Astrocyte (in vitro differentiated cells and primary cell): ENCODE measurements around the gene CFAP74. TPM values are rescaled to one million over a fixed set of nuclear protein-coding genes. Genes with fewer than 3 reads are reported as not detected.

Experiments used
- DNase-seq: peaks from one replicate; pipeline ENCODE4 v3.0.0-alpha.2; 2010; ENCODE audit warnings: low read depth
- FAIRE-seq: peaks from 2 replicates; lab custom pipeline; 2011; peaks lifted over from hg19 to GRCh38; lab: Jason Lieb, UNC
- H2AFZ ChIP-seq: 2 replicates; pipeline ENCODE4 v1.6.0; 2012; ENCODE audit warnings: low read depth, low read length, inconsistent platforms
- H3K27ac ChIP-seq: 2 replicates; pipeline ENCODE4 v1.5.1; 2011; ENCODE audit warnings: low read depth, low read length, inconsistent platforms
- H3K27me3 ChIP-seq: 2 replicates; pipeline ENCODE4 v1.6.0; 2011; ENCODE audit warnings: low read length, inconsistent platforms; ENCODE audit not compliant: insufficient read depth
- H3K36me3 ChIP-seq: 2 replicates; pipeline ENCODE4 v1.5.1; 2011; ENCODE audit warnings: low read length, inconsistent platforms; ENCODE audit not compliant: insufficient read depth
- H3K4me1 ChIP-seq: 2 replicates; pipeline ENCODE4 v1.5.1; 2011; ENCODE audit warnings: low read length, inconsistent platforms; ENCODE audit not compliant: insufficient read depth
- H3K4me2 ChIP-seq: 2 replicates; pipeline ENCODE4 v1.6.0; 2012; ENCODE audit warnings: low read length, inconsistent platforms
- H3K4me3 ChIP-seq: 2 replicates; pipeline ENCODE4 v1.5.1; 2011; ENCODE audit warnings: low read depth, mild to moderate bottlenecking, low read length, inconsistent platforms; ENCODE audit not compliant: insufficient read depth
- H3K79me2 ChIP-seq: 2 replicates; pipeline ENCODE4 v1.6.0; 2012; ENCODE audit warnings: mild to moderate bottlenecking, low read length, inconsistent platforms; ENCODE audit not compliant: insufficient read depth
- H3K9ac ChIP-seq: 2 replicates; pipeline ENCODE4 v1.6.0; 2012; ENCODE audit warnings: mild to moderate bottlenecking, low read length, inconsistent platforms
- H3K9me3 ChIP-seq: 2 replicates; pipeline ENCODE4 v1.5.1; 2012; ENCODE audit warnings: low read depth, mild to moderate bottlenecking, low read length, inconsistent platforms; ENCODE audit not compliant: insufficient read depth
- H4K20me1 ChIP-seq: 2 replicates; pipeline ENCODE4 v1.6.0; 2012; ENCODE audit warnings: low read length, inconsistent platforms; ENCODE audit not compliant: insufficient read depth
- H3K27ac Mint-ChIP-seq: one replicate; pipeline ENCODE4 v1.8.0; 2021; ENCODE audit warnings: mild to moderate bottlenecking, mixed read lengths; ENCODE audit not compliant: unreplicated experiment
- H3K27me3 Mint-ChIP-seq: one replicate; pipeline ENCODE4 v1.8.0; 2021; ENCODE audit warnings: low read depth, mixed read lengths; ENCODE audit not compliant: unreplicated experiment
- H3K36me3 Mint-ChIP-seq: one replicate; pipeline ENCODE4 v1.8.0; 2021; ENCODE audit warnings: low read depth, mixed read lengths; ENCODE audit not compliant: unreplicated experiment
- H3K4me1 Mint-ChIP-seq: one replicate; pipeline ENCODE4 v1.8.0; 2021; ENCODE audit warnings: low read depth, mixed read lengths; ENCODE audit not compliant: unreplicated experiment
- H3K4me3 Mint-ChIP-seq: one replicate; pipeline ENCODE4 v1.8.0; 2021; ENCODE audit warnings: mild to moderate bottlenecking, moderate library complexity, mixed read lengths; ENCODE audit not compliant: unreplicated experiment
- H3K9me3 Mint-ChIP-seq: one replicate; pipeline ENCODE4 v1.8.0; 2021; ENCODE audit warnings: mild to moderate bottlenecking, mixed read lengths; ENCODE audit not compliant: unreplicated experiment
- CTCF ChIP-seq: IDR thresholded peaks from 2 replicates; pipeline ENCODE4 v1.5.1; 2011; ENCODE audit warnings: low read depth, mild to moderate bottlenecking, inconsistent platforms, low read length, moderate library complexity; ENCODE audit not compliant: insufficient read depth
- EZH2 ChIP-seq: IDR thresholded peaks from 2 replicates; pipeline ENCODE4 v1.6.1; 2012; ENCODE audit warnings: mild to moderate bottlenecking, low read length, inconsistent platforms; ENCODE audit not compliant: insufficient read depth
- total RNA-seq: library from RNA; stranded (reverse); gene quantifications from 2 replicates; pipeline ENCODE4 v1.2.1, GENCODE V29; 2021

CFAP74 gene
- total RNA-seq, 1 donor from 2014 or later, result not detected

DNA sequence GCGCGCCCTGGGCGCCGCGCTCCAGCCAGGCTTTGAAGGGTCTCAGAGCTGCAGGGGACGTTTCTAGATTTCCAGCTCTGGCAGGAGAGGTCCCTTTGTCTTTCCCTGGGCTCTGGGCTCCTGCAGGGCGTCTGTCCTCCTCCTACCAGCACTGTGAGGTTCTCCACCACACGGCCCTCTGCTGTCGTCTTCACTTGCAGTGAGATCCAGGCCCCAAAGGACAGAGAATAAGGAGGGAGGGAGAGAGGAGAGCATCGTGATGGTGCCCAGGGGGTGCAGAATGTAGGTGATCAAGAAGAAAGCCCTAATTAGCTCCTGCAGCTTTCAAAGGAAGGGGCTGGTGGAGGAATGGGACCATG is 108.5 kb downstream of the CFAP74 start:
- Histone ChIP-seq H3K27me3 (no peaks in the 10 kb centered on the region), H3K9me3 (no peaks in the 10 kb centered on the region), H3K4me3 (no peak overlapping the region), H3K36me3 (no peaks in the 10 kb centered on the region), H3K4me1 (peaks cover 10% of the 10 kb centered on the region), H3K79me2 (peaks cover 17% of the 10 kb centered on the region), H2AFZ (no peak overlapping the region), H3K9ac (no peak overlapping the region), H3K27ac (no peak overlapping the region), H3K4me2 (peak overlapping the region; percentile 15), H4K20me1 (peaks cover 6% of the 10 kb centered on the region)
- peaks cover 3% of the 10 kb centered on the region for H3K27me3 Mint-ChIP-seq
- FAIRE-seq (no peak), DNase-seq (no peak)
- peaks cover 2% of the 10 kb centered on the region for H3K36me3 Mint-ChIP-seq
- H3K4me1 Mint-ChIP-seq, result peaks cover 16% of the 10 kb centered on the region
- no peak overlapping the region for H3K4me3 Mint-ChIP-seq
- TF ChIP-seq EZH2 (no peak), CTCF (no peak)
- H3K9me3 Mint-ChIP-seq, result no peaks in the 10 kb centered on the region
- no peak overlapping the region for H3K27ac Mint-ChIP-seq

DNA sequence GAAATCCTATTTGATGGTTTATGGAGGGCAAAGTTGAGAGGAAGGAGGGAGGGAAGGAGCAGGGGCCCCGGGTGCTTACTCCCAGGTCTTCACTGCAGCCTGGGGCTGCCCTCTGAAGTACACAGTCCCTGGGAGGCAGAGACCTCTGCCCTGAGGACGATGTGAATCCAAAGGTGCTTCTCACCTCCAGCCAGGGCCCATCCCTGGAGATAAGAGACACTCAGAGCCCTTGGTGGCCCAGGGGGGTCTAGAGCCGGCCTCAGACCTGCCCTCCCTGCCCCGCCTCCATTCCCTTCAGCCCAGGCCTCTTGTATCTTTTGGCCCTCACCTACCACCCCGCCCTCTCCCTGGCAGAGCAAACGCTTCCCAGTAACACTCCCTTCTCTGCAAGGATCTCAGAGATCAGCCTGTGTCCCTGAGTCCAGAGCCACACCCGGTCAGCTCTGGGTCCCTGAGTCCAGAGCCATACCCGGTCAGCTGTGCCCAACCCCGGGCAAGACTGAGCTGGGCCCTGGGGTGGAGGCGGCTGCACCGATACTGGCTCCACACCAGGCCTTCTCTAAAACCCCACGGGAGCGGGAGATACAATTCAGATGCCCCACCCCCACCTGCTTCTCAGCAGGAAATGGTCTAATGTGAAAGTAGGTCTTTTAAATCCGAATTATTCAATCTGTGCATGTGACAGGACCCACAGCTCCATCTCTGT is 109.1 kb downstream of the CFAP74 start:
- H3K4me3 Mint-ChIP-seq, result no peak overlapping the region
- TF ChIP-seq CTCF (no peak), EZH2 (no peak)
- peaks cover 16% of the 10 kb centered on the region for H3K4me1 Mint-ChIP-seq

DNA sequence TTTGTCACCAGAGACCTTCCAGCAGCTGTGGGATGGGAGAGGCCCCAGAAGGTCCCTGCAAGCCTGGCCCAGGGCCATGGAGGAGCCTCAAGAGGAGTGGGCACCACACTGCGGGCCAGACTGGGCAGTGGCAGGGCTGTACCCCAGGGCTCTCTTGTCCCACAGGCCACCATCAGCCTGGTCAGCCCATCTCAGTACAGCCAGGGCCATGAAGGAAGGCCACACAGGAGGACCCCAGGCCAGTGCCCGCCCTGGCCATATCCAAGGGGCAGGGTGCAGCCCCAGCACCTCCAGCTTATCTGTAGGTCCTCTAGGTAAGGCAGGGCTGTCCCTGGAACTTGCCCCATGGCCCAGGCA is 109.6 kb downstream of the CFAP74 start:
- Histone ChIP-seq H4K20me1 (peaks cover 13% of the 10 kb centered on the region), H3K4me3 (no peak overlapping the region), H3K36me3 (no peaks in the 10 kb centered on the region), H3K79me2 (peaks cover 28% of the 10 kb centered on the region), H3K9me3 (no peaks in the 10 kb centered on the region), H3K4me2 (no peak overlapping the region), H3K9ac (no peak overlapping the region), H3K27me3 (no peaks in the 10 kb centered on the region), H3K4me1 (peaks cover 10% of the 10 kb centered on the region), H3K27ac (no peak overlapping the region), H2AFZ (no peak overlapping the region)
- no peak overlapping the region for H3K4me3 Mint-ChIP-seq
- H3K4me1 Mint-ChIP-seq, result peaks cover 16% of the 10 kb centered on the region
- H3K27me3 Mint-ChIP-seq, result peaks cover 3% of the 10 kb centered on the region
- no peak for DNase-seq
- TF ChIP-seq EZH2, result no peak
- TF ChIP-seq CTCF, result no peak
- peaks cover 6% of the 10 kb centered on the region for H3K36me3 Mint-ChIP-seq
- no peak for FAIRE-seq
- no peak overlapping the region for H3K27ac Mint-ChIP-seq
- no peaks in the 10 kb centered on the region for H3K9me3 Mint-ChIP-seq

More for the DNA sequence above, 109.1 kb downstream of the CFAP74 start:
- Histone ChIP-seq H3K27ac (no peak overlapping the region), H3K36me3 (no peaks in the 10 kb centered on the region), H3K4me2 (peak overlapping the region; percentile 15), H3K27me3 (no peaks in the 10 kb centered on the region), H3K79me2 (peaks cover 22% of the 10 kb centered on the region), H3K9ac (no peak overlapping the region), H2AFZ (no peak overlapping the region), H3K4me3 (no peak overlapping the region), H3K4me1 (peaks cover 10% of the 10 kb centered on the region), H3K9me3 (no peaks in the 10 kb centered on the region), H4K20me1 (peaks cover 8% of the 10 kb centered on the region)
- Mint-ChIP-seq H3K36me3 (peaks cover 2% of the 10 kb centered on the region), H3K27me3 (peaks cover 3% of the 10 kb centered on the region), H3K9me3 (no peaks in the 10 kb centered on the region), H3K27ac (no peak overlapping the region)
- FAIRE-seq, result no peak
- no peak for DNase-seq
